ENCODE results near the gene NRARP. TPM values are rescaled to one million over a fixed set of nuclear protein-coding genes. Genes with fewer than 3 reads are reported as not detected.
A peak's percentile ranks its signal among the peaks of the same experiment; 100 is the strongest.

The NRARP gene
- total and polyA plus RNA-seq, 2 of the 13 experiments (the other 11 are each of a cell fraction or from before 2014, with no cell fraction given), result 0.22 to 0.46 TPM

DNA sequence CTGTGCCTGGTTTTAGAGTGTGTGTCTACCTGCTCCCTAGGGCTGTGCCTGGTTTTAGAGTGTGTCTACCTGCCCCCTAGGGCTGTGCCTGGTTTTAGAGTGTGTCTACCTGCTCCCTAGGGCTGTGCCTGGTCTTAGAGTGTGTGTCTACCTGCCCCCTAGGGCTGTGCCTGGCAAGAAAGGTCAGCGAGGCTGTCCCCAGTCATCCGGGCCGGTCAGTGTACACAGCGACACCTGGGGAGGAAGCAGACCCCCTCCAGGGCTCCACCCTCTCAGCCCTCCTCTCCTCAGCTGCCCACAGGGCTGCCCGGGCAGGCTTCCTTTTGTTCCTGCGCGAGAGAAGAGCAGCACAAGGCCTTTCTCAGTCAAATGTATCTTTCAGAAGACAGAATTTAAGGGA lies 4.1 kb downstream of the NRARP start:
- peak overlapping the region in 1 of 3 experiments; percentile 48; a peak in 1 of 6 replicates for H3K4me3 ChIP-seq (replicated peaks in 1 of 3; ENCODE audit: insufficient read depth in 1 of 3, low read depth in 2 of 3, low read length in 3 of 3)
- H3K4me2 ChIP-seq (ENCODE audit: low read depth, low read length), result peak overlapping the region; percentile 63
- intact Hi-C loops (cut with micrococcal nuclease; ENCODE audit: unreplicated experiment), result no loop called here

More for the DNA sequence above, 4.1 kb downstream of the NRARP start:
- no TSS peak for BruUV-seq (replicated peaks)
- TF ChIP-seq, protein P1, sequence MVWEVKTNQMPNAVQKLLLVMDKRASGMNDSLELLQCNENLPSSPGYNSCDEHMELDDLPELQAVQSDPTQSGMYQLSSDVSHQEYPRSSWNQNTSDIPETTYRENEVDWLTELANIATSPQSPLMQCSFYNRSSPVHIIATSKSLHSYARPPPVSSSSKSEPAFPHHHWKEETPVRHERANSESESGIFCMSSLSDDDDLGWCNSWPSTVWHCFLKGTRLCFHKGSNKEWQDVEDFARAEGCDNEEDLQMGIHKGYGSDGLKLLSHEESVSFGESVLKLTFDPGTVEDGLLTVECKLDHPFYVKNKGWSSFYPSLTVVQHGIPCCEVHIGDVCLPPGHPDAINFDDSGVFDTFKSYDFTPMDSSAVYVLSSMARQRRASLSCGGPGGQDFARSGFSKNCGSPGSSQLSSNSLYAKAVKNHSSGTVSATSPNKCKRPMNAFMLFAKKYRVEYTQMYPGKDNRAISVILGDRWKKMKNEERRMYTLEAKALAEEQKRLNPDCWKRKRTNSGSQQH (CRISPR knock-in tag; IDR thresholded peaks at IDR 0.05; ENCODE audit: low read depth), result no peak
- TF ChIP-seq ATF4 (CRISPR knock-in tag; IDR thresholded peaks at IDR 0.05) (no peak), SRSF9 (IDR thresholded peaks at IDR 0.05; ENCODE audit: borderline replicate concordance, insufficient read depth, low read depth, low read length, poor library complexity, severe bottlenecking) (no peak), NCOR1 (IDR thresholded peaks at IDR 0.05; ENCODE audit: borderline replicate concordance, low read length) (no peak), ETV5 (CRISPR knock-in tag; IDR thresholded peaks at IDR 0.05; ENCODE audit: borderline replicate concordance) (peak; percentile 24; the same call in 1 of the 2 replicates), SAP130 (CRISPR knock-in tag; IDR thresholded peaks at IDR 0.05; ENCODE audit: low read depth) (0 out of 2 replicates have a peak, but pooled peaks have one; percentile 29), NR2F6 (IDR thresholded peaks at IDR 0.05) (no peak), NR2F6 (CRISPR knock-in tag; IDR thresholded peaks at IDR 0.05) (peak; percentile 51; the same call in 1 of the 2 replicates), PATZ1 (CRISPR knock-in tag; IDR thresholded peaks at IDR 0.05) (peak; percentile 56), FOXA1 (IDR thresholded peaks at IDR 0.05) (no peak), FOXA1 (CRISPR knock-in tag; IDR thresholded peaks at IDR 0.05) (0 out of 2 replicates have a peak, but pooled peaks have one; percentile 38), GABPB1 (CRISPR knock-in tag; IDR thresholded peaks at IDR 0.05) (peak; percentile 28; the same call in 1 of the 2 replicates), SP5 (CRISPR knock-in tag; IDR thresholded peaks at IDR 0.05; ENCODE audit: borderline replicate concordance, low read depth) (peak; percentile 51), TOPORS (CRISPR knock-in tag; IDR thresholded peaks at IDR 0.05) (no peak), TBX2 (CRISPR knock-in tag; IDR thresholded peaks at IDR 0.05; ENCODE audit: borderline replicate concordance) (peak; percentile 18; the same call in 1 of the 2 replicates), MEIS1 (CRISPR knock-in tag; IDR thresholded peaks at IDR 0.05; ENCODE audit: borderline replicate concordance) (no peak), MAFG (CRISPR knock-in tag; IDR thresholded peaks at IDR 0.05) (no peak)
- TF ChIP-seq, protein P2, sequence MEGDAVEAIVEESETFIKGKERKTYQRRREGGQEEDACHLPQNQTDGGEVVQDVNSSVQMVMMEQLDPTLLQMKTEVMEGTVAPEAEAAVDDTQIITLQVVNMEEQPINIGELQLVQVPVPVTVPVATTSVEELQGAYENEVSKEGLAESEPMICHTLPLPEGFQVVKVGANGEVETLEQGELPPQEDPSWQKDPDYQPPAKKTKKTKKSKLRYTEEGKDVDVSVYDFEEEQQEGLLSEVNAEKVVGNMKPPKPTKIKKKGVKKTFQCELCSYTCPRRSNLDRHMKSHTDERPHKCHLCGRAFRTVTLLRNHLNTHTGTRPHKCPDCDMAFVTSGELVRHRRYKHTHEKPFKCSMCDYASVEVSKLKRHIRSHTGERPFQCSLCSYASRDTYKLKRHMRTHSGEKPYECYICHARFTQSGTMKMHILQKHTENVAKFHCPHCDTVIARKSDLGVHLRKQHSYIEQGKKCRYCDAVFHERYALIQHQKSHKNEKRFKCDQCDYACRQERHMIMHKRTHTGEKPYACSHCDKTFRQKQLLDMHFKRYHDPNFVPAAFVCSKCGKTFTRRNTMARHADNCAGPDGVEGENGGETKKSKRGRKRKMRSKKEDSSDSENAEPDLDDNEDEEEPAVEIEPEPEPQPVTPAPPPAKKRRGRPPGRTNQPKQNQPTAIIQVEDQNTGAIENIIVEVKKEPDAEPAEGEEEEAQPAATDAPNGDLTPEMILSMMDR (CRISPR knock-in tag; IDR thresholded peaks at IDR 0.05), result 0 out of 2 replicates have a peak, but pooled peaks have one; percentile 41
- TF ChIP-seq, protein P3, sequence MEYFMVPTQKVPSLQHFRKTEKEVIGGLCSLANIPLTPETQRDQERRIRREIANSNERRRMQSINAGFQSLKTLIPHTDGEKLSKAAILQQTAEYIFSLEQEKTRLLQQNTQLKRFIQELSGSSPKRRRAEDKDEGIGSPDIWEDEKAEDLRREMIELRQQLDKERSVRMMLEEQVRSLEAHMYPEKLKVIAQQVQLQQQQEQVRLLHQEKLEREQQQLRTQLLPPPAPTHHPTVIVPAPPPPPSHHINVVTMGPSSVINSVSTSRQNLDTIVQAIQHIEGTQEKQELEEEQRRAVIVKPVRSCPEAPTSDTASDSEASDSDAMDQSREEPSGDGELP (IDR thresholded peaks at IDR 0.05; ENCODE audit: borderline replicate concordance, low read depth), result peak; percentile 30; the same call in 1 of the 2 replicates
- Histone ChIP-seq H2AFZ (ENCODE audit: low read length) (no peak overlapping the region), H3K4me1 (ENCODE audit: insufficient read depth, low read length) (peaks cover 75% of the 10 kb centered on the region), H4K20me1 (ENCODE audit: insufficient read depth, low read length) (no peaks in the 10 kb centered on the region), H3K79me2 (ENCODE audit: insufficient read depth, low read length) (no peaks in the 10 kb centered on the region), H3K27me3 (ENCODE audit: control insufficient read depth in 1 of 2, insufficient read depth in 2 of 2, low read length in 2 of 2) (peaks cover 4 to 46% of the 10 kb centered on the region in 2 experiments; a peak in 4 of 5 replicates), H3K9me3 (ENCODE audit: low read length) (no peaks in the 10 kb centered on the region), H3K27ac (ENCODE audit: extremely low read length, insufficient read depth, low read length) (no peak overlapping the region), H3K9ac (ENCODE audit: insufficient read depth, low read depth, low read length) (no peak overlapping the region), H3K36me3 (replicated peaks in 1 of 2; ENCODE audit: control insufficient read depth in 1 of 2, insufficient read depth in 2 of 2, low read length in 2 of 2) (no peaks in the 10 kb centered on the region)
- DNase-seq (ENCODE audit: low spot score), result no peak
- peak; percentile 9; the same call in 1 of the 3 replicates for ATAC-seq
- ChIA-PET CTCF (ENCODE audit: low intra/inter-chr PET ratio, low total read pairs) (no interaction called here), POLR2A (interaction anchor here (2.2 kb wide), 1 partner anchor 21 kb away, joined by 7 read pairs; the partner anchor contains the start of gene TOR4A)
- no peak for FAIRE-seq
- WGBS (ENCODE audit: low lambda C conversion rate), result 0% methylated on average over 3 of the region's 7 CpGs
- in situ Hi-C loops (cut with HindIII; ENCODE audit: extremely low pct_ligation_motif_present, low pct_unique_long_range_greater_than_20kb), result no loop called here
